ENCODE measurements around the gene MYDGF.
A peak's percentile ranks its signal among the peaks of the same experiment; 100 is the strongest.
"Not testable (repeated sequence)": the region's sequence is repeated elsewhere in the genome, so short reads cannot be mapped to it uniquely, and the experiment has no call there.

Gene MYDGF

GRCh38 chr19:4669723-4670480, at the start of gene MYDGF:
Gene MYDGF, minus strand, starts transcription at chr19:4670342. Its CDS starts 8 bp downstream, at chr19:4670334.
- no peaks in the 10 kb centered on the region for H3K4me1 ChIP-seq (ENCODE audit: insufficient read depth, low read length)
- H3K36me3 ChIP-seq (ENCODE audit: insufficient read depth, low read depth, low read length) = peaks cover 21% of the 10 kb centered on the region
- peak within 1 kb of the TSS; percentile 82 for H3K4me3 ChIP-seq (ENCODE audit: low read length)
- H3K9ac ChIP-seq (ENCODE audit: low read depth, low read length) = peak within 1 kb of the TSS; percentile 67
- H3K9me3 ChIP-seq (ENCODE audit: insufficient read depth, low read depth, low read length) = no peaks in the 10 kb centered on the region
- no peaks in the 10 kb centered on the region for H3K27me3 ChIP-seq (ENCODE audit: insufficient read depth, low read length)
- no peak within 1 kb of the TSS for H3K27ac ChIP-seq (ENCODE audit: low read length)

DNA sequence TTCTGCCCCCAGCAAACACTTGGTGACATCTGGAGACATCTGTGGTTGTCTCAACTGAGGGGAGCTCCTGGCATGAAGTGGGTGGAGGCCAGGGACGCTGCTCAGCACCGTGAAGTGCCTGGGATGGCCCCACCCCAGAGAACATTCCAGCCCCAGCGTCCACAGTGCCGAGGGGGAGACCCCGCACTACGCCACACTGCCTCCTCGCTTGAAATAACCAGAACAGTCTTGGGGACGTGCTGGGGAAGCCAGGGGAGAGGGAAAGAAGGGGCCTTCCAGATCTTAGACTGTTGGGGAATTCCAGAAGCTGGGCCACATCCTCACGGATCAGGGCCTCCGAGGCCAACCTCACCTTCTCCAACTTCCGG, 49.3 kb upstream of the MYDGF start:
- H3K4me3 ChIP-seq (ENCODE audit: low read length) = no peak overlapping the region

GRCh38 chr19:4717966-4718701, 48.0 kb upstream of the MYDGF start:
- Histone ChIP-seq H3K27me3 (ENCODE audit: insufficient read depth, low read length) (no peaks in the 10 kb centered on the region), H3K27ac (ENCODE audit: low read length) (no peak overlapping the region), H3K9ac (ENCODE audit: low read depth, low read length) (no peak overlapping the region), H3K4me1 (ENCODE audit: insufficient read depth, low read length) (0 out of 2 replicates have a peak, but pooled peaks cover 6% of the 10 kb centered on the region), H3K9me3 (ENCODE audit: insufficient read depth, low read depth, low read length) (no peaks in the 10 kb centered on the region), H3K4me3 (ENCODE audit: low read length) (no peak overlapping the region), H3K36me3 (ENCODE audit: insufficient read depth, low read depth, low read length) (peaks cover 62% of the 10 kb centered on the region)

More for the DNA sequence above, 49.3 kb upstream of the MYDGF start:
- H3K36me3 ChIP-seq (ENCODE audit: insufficient read depth, low read depth, low read length) = peaks cover 55% of the 10 kb centered on the region
- H3K9ac ChIP-seq (ENCODE audit: low read depth, low read length) = no peak overlapping the region
- no peaks in the 10 kb centered on the region for H3K9me3 ChIP-seq (ENCODE audit: insufficient read depth, low read depth, low read length)
- no peak overlapping the region for H3K27ac ChIP-seq (ENCODE audit: low read length)
- 0 out of 2 replicates have a peak, but pooled peaks cover 6% of the 10 kb centered on the region for H3K4me1 ChIP-seq (ENCODE audit: insufficient read depth, low read length)
- H3K27me3 ChIP-seq (ENCODE audit: insufficient read depth, low read length) = no peaks in the 10 kb centered on the region

GRCh38 chr19:4717191-4717965, 47.2 kb upstream of the MYDGF start:
- no peak overlapping the region for H3K4me3 ChIP-seq (ENCODE audit: low read length)
- no peaks in the 10 kb centered on the region for H3K27me3 ChIP-seq (ENCODE audit: insufficient read depth, low read length)
- H3K36me3 ChIP-seq (ENCODE audit: insufficient read depth, low read depth, low read length) = peaks cover 69% of the 10 kb centered on the region
- H3K9ac ChIP-seq (ENCODE audit: low read depth, low read length) = no peak overlapping the region
- 0 out of 2 replicates have a peak, but pooled peaks cover 3% of the 10 kb centered on the region for H3K4me1 ChIP-seq (ENCODE audit: insufficient read depth, low read length)
- H3K9me3 ChIP-seq (ENCODE audit: insufficient read depth, low read depth, low read length) = no peaks in the 10 kb centered on the region
- no peak overlapping the region for H3K27ac ChIP-seq (ENCODE audit: low read length)

DNA sequence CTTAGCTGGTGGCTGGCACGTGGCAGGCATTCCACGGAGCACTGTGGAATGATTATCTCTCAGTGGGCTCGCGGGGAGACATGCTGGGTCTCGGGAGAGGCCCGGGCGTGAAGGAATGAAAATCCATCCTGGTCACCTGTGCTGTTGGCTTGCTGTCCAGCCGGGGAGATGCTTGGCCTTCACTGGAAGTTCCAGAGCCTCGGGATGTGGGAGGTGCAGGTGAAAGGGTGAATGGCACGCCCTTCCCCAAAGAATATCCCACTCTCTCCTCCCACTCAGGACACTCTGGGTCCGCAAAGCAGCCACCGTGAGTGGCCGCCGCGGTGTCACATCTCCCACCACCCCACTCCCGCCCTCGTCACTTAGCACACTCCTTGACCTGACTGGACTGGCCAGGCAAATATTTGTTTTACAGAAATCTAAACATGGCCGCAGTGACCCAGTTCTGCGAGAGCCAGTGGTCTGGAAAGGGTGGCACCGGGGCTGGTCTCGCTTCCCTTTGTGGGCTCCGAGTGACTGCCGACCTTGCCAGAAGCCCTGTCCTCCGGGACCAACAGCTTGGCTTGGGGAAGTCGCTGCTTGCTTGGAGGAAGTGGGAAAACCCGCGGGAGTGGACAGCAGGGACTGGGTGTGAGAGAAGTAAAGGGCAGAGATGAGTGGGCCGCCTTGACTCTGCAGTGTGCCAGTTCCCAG, 45.5 kb upstream of the MYDGF start:
- no peak overlapping the region for H3K27ac ChIP-seq (ENCODE audit: low read length)
- H3K27me3 ChIP-seq (ENCODE audit: insufficient read depth, low read length) = no peaks in the 10 kb centered on the region
- H3K9ac ChIP-seq (ENCODE audit: low read depth, low read length) = no peak overlapping the region
- no peaks in the 10 kb centered on the region for H3K4me1 ChIP-seq (ENCODE audit: insufficient read depth, low read length)
- no peak overlapping the region for H3K4me3 ChIP-seq (ENCODE audit: low read length)
- no peaks in the 10 kb centered on the region for H3K9me3 ChIP-seq (ENCODE audit: insufficient read depth, low read depth, low read length)
- peaks cover 77% of the 10 kb centered on the region for H3K36me3 ChIP-seq (ENCODE audit: insufficient read depth, low read depth, low read length)

GRCh38 chr19:4715178-4715528, 45.0 kb upstream of the MYDGF start:
- not testable (repeated sequence) for H3K9ac ChIP-seq (ENCODE audit: low read depth, low read length); H3K9me3 ChIP-seq (ENCODE audit: insufficient read depth, low read depth, low read length); H3K27ac ChIP-seq (ENCODE audit: low read length); H3K4me1 ChIP-seq (ENCODE audit: insufficient read depth, low read length); H3K4me3 ChIP-seq (ENCODE audit: low read length); H3K27me3 ChIP-seq (ENCODE audit: insufficient read depth, low read length)
- H3K36me3 ChIP-seq (ENCODE audit: insufficient read depth, low read depth, low read length) = peaks cover 77% of the 10 kb centered on the region

DNA sequence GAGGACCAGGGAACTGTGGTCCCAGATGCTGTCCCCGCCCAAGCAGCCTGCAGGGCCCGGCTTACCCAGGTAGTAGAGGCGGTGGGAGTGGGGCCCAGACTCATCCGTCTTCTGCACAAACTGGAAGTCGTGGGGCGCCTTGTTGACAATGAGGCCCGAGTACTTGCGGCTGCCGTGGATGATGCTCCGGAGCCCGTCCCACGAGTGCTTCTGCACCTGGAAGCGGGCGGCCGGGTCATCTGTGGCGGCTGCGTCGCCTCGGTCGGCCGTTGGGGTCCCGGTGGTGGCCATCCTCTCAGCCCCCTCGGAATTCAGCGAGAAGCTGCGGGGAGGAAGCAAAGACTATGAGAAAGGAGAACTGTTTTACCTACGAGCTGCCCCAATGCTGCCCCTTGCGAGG, 43.9 kb upstream of the MYDGF start:
- no peak overlapping the region for H3K4me3 ChIP-seq (ENCODE audit: low read length)
- H3K27me3 ChIP-seq (ENCODE audit: insufficient read depth, low read length) = no peaks in the 10 kb centered on the region
- H3K9me3 ChIP-seq (ENCODE audit: insufficient read depth, low read depth, low read length) = no peaks in the 10 kb centered on the region
- H3K9ac ChIP-seq (ENCODE audit: low read depth, low read length) = no peak overlapping the region
- H3K4me1 ChIP-seq (ENCODE audit: insufficient read depth, low read length) = no peaks in the 10 kb centered on the region
- H3K27ac ChIP-seq (ENCODE audit: low read length) = no peak overlapping the region
- H3K36me3 ChIP-seq (ENCODE audit: insufficient read depth, low read depth, low read length) = peaks cover 79% of the 10 kb centered on the region

DNA sequence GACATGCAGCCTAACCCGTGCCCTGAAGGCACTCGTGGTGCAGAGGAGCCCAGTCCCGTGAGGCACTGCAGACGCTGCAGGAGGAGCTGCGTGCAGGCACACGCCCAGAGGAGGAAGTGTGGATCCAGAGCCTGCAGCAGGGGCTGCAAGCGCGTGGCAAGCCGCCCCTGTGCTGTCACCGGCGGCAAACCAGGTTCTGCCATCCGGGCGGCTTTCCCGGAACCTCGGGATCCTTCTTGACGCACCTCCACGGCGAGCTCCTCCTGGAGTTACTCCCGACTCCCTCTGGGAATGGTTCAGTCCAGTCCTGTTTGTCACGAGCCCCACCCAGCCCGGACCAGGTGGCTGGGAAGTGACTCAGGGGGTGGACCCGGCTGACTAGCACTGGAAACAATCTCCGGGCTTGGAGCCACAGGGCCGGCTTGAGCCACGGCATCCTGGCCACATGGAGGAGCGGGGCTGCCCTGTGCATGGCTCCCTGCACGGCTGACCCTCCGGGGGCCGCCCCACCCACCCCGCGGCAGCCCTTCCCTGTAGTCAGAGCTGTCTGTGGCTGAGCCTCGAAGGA, 43.3 kb upstream of the MYDGF start:
- H3K4me1 ChIP-seq (ENCODE audit: insufficient read depth, low read length) = no peaks in the 10 kb centered on the region
- H3K27ac ChIP-seq (ENCODE audit: low read length) = no peak overlapping the region
- H3K9me3 ChIP-seq (ENCODE audit: insufficient read depth, low read depth, low read length) = no peaks in the 10 kb centered on the region
- H3K36me3 ChIP-seq (ENCODE audit: insufficient read depth, low read depth, low read length) = peaks cover 74% of the 10 kb centered on the region
- H3K9ac ChIP-seq (ENCODE audit: low read depth, low read length) = no peak overlapping the region
- no peak overlapping the region for H3K4me3 ChIP-seq (ENCODE audit: low read length)
- no peaks in the 10 kb centered on the region for H3K27me3 ChIP-seq (ENCODE audit: insufficient read depth, low read length)

DNA sequence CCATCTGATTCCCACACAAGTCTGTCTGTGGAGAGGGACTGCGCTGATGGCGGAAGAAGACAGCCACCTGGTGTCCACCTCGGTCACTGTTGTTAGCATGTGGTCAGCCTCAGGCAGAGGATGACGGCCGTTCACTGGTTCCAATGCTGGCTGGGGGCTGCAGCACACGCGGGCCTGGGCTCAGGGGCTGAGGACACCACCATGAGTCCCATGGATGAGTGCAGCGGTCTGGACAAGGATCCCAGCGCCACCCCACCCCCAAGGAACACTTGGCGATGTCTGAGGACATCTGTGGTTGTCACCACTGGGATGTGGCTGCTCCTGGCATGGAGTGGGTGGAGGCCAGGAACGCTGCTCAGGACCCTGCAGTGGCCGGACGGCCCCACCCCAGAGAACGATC, 42.6 kb upstream of the MYDGF start:
- Histone ChIP-seq H3K27ac (ENCODE audit: low read length) (no peak overlapping the region), H3K9ac (ENCODE audit: low read depth, low read length) (no peak overlapping the region), H3K27me3 (ENCODE audit: insufficient read depth, low read length) (no peaks in the 10 kb centered on the region), H3K4me1 (ENCODE audit: insufficient read depth, low read length) (no peaks in the 10 kb centered on the region), H3K4me3 (ENCODE audit: low read length) (no peak overlapping the region), H3K9me3 (ENCODE audit: insufficient read depth, low read depth, low read length) (no peaks in the 10 kb centered on the region), H3K36me3 (ENCODE audit: insufficient read depth, low read depth, low read length) (peaks cover 67% of the 10 kb centered on the region)

DNA sequence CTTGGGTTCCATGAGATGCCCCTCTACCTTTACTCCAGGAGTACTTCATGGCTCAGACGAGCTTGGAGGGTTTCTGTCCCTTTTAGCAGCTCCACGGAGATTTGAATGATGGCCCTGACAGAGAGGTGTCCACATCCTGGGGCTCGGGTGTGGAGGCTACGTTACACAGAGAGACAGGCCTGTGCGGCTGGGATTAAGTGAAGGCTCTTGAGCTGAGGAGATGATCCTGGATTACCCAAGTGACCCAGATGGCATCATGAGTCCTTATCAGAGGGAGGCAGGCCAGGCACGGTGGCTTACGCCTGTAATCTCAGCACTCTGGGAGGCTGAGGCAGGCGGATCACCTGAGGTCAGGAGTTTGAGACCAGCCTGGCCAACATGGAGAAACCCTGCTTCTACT, 41.1 kb upstream of the MYDGF start:
- Histone ChIP-seq H3K9me3 (ENCODE audit: insufficient read depth, low read depth, low read length) (no peaks in the 10 kb centered on the region), H3K27me3 (ENCODE audit: insufficient read depth, low read length) (no peaks in the 10 kb centered on the region), H3K27ac (ENCODE audit: low read length) (no peak overlapping the region), H3K9ac (ENCODE audit: low read depth, low read length) (no peak overlapping the region), H3K4me1 (ENCODE audit: insufficient read depth, low read length) (no peaks in the 10 kb centered on the region), H3K36me3 (ENCODE audit: insufficient read depth, low read depth, low read length) (peaks cover 55% of the 10 kb centered on the region), H3K4me3 (ENCODE audit: low read length) (no peak overlapping the region)

DNA sequence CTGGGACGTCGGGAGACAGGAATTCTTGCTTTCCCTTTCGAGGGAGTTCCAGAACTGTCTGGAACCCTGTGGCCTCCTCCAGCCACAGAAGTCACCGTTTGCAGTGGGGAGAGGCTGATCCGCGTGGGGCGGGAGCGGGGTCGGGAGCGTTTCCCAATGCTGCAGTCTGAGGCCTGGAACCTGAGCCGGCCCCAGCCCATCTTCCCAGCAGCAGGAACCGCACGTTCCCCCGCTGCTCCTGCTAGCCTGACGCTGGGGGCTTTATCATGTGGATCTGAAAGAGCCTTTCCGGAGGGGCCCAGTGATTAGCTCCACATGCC, 40.1 kb upstream of the MYDGF start:
- peaks cover 54% of the 10 kb centered on the region for H3K36me3 ChIP-seq (ENCODE audit: insufficient read depth, low read depth, low read length)
- no peaks in the 10 kb centered on the region for H3K9me3 ChIP-seq (ENCODE audit: insufficient read depth, low read depth, low read length)
- H3K27ac ChIP-seq (ENCODE audit: low read length) = no peak overlapping the region
- no peak overlapping the region for H3K4me3 ChIP-seq (ENCODE audit: low read length)
- no peak overlapping the region for H3K9ac ChIP-seq (ENCODE audit: low read depth, low read length)
- no peaks in the 10 kb centered on the region for H3K27me3 ChIP-seq (ENCODE audit: insufficient read depth, low read length)
- H3K4me1 ChIP-seq (ENCODE audit: insufficient read depth, low read length) = no peaks in the 10 kb centered on the region
